Hepatocyte (in vitro differentiated cells): Measurements from ENCODE around the gene PWWP2B.

Experiments used
- EZH2 ChIP-seq: fragments of 200-600 bp; sonication (generic); IDR thresholded peaks from 2 replicates; pipeline ENCODE4 v1.6.1; 2016; ENCODE audit warnings: antibody characterized with exemption, mild to moderate bottlenecking, borderline replicate concordance
- TF ChIP-seq, protein P1 (sequence below): fragments of 200-600 bp; sonication (generic); IDR thresholded peaks from 2 replicates; pipeline ENCODE4 v1.5.1; 2016; ENCODE audit warnings: antibody characterized with exemption, mild to moderate bottlenecking; ENCODE audit not compliant: poor library complexity

DNA sequence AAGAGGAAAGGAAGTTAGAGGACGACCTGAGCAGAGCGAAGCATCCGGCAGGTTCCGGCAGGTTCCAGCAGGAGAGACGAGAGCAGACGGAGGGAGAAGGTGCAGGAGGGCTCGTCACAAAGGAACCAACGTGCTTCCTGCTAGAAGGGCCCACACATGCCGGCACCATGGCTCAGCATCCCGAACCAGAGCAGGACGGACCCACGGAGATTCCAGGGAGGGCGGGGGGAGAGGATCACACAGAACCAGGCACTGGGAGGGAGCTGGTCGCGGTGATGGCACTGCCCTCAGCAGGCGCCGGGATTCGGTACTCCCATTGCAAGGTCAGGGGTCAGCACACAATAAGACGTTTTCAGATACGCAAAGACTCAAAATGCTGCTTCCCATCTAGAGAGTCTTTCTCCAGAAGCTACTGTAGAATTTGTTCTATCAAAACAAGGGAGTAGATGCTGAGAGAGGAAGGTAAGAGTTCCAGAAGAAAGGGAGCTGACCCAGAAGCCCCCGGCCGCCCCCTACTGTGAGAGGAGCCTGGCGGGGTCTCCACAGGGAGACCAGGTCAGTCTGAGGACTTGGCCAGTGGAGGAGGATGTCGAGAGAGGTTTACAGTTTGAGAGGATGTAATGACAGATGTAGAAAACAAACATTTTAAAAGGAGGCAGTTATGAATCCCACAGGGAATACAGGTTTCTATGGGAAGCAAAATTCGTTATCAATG, 23.6 kb upstream of the PWWP2B start:
- TF ChIP-seq, protein P1, sequence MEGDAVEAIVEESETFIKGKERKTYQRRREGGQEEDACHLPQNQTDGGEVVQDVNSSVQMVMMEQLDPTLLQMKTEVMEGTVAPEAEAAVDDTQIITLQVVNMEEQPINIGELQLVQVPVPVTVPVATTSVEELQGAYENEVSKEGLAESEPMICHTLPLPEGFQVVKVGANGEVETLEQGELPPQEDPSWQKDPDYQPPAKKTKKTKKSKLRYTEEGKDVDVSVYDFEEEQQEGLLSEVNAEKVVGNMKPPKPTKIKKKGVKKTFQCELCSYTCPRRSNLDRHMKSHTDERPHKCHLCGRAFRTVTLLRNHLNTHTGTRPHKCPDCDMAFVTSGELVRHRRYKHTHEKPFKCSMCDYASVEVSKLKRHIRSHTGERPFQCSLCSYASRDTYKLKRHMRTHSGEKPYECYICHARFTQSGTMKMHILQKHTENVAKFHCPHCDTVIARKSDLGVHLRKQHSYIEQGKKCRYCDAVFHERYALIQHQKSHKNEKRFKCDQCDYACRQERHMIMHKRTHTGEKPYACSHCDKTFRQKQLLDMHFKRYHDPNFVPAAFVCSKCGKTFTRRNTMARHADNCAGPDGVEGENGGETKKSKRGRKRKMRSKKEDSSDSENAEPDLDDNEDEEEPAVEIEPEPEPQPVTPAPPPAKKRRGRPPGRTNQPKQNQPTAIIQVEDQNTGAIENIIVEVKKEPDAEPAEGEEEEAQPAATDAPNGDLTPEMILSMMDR: no peak
- no peak for TF ChIP-seq EZH2
